ENCODE data around the gene ASB13. TPM values are rescaled to one million over a fixed set of nuclear protein-coding genes. Genes with fewer than 3 reads are reported as not detected.

ASB13 gene
- total RNA-seq, 3 donors from 2014 or later (not counting 1 experiment from before 2014, with no cell fraction given), result 0.99 to 2.4 (median 1.4) TPM

DNA sequence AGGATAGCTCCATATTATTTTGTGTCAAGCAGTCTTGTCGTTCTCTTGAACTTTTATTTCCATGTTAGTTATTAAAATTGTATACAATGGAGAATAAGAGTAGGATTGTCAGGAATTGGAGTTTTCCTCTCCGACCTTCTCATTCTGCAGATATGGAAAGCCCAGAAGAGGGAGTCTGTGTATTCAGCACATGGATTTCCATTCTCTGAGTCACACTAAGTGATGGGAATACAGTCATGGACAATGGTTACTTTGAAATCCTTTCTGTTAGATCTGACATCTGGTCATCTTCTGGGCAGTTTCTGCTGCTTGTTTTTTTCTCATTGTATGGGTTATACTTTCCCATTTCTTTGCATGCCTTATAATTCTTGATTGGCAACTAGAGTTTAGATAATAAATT, 13.2 kb upstream of the ASB13 start:
- Histone ChIP-seq H3K36me3 (ENCODE audit: control insufficient read depth, insufficient read depth, low read length) (no peaks in the 10 kb centered on the region), H3K4me3 (ENCODE audit: low read length) (no peak overlapping the region), H3K4me1 (ENCODE audit: control insufficient read depth, insufficient read depth, low read length) (peaks cover 4% of the 10 kb centered on the region), H3K27me3 (ENCODE audit: control insufficient read depth, insufficient read depth, low read length) (no peaks in the 10 kb centered on the region), H3K9me3 (ENCODE audit: control insufficient read depth, insufficient read depth, low read length) (no peaks in the 10 kb centered on the region), H3K27ac (ENCODE audit: low read length) (no peak overlapping the region)
- H3K4me1 Mint-ChIP-seq, result peaks cover 7% of the 10 kb centered on the region in 2 donors
- no peaks in the 10 kb centered on the region for H3K36me3 Mint-ChIP-seq
- intact Hi-C loops (cut with micrococcal nuclease), result no loop called here
- WGBS (ENCODE audit: insufficient coverage), result 83% methylated on average over 2 of the region's 2 CpGs
- H3K4me3 Mint-ChIP-seq, result no peak overlapping the region
- ATAC-seq, result no peak
- H3K9me3 Mint-ChIP-seq, result no peaks in the 10 kb centered on the region
- H3K27ac Mint-ChIP-seq, result no peak overlapping the region
- no peak for DNase-seq
- TF ChIP-seq, protein P1, sequence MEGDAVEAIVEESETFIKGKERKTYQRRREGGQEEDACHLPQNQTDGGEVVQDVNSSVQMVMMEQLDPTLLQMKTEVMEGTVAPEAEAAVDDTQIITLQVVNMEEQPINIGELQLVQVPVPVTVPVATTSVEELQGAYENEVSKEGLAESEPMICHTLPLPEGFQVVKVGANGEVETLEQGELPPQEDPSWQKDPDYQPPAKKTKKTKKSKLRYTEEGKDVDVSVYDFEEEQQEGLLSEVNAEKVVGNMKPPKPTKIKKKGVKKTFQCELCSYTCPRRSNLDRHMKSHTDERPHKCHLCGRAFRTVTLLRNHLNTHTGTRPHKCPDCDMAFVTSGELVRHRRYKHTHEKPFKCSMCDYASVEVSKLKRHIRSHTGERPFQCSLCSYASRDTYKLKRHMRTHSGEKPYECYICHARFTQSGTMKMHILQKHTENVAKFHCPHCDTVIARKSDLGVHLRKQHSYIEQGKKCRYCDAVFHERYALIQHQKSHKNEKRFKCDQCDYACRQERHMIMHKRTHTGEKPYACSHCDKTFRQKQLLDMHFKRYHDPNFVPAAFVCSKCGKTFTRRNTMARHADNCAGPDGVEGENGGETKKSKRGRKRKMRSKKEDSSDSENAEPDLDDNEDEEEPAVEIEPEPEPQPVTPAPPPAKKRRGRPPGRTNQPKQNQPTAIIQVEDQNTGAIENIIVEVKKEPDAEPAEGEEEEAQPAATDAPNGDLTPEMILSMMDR (IDR thresholded peaks at IDR 0.05), result no peak
- H3K27me3 Mint-ChIP-seq (ENCODE audit: low read depth in 2 of 2), result peaks cover 22 to 34% of the 10 kb centered on the region in 2 donors

DNA sequence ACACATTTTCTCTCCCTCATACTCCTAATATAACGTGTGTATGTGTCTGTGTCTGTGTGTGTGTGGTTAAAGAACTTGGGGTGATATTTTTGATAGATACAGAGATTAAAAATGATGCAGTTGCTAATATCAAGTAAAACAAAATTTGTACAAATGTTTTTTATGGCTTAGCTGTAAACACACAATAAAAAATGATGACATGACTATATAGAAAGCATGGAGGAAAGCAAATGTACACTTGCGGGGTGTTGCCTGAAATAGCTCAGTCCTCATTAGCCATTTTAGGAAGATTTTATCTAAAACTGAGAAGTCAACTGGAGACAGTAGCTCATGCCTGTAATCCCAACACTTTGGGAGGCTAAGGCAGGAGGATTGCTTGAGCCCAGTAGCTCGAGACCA, 12.6 kb upstream of the ASB13 start:
- no peaks in the 10 kb centered on the region for H3K4me1 ChIP-seq (ENCODE audit: control insufficient read depth, insufficient read depth, low read length)
- no peak overlapping the region for H3K4me3 Mint-ChIP-seq
- H3K4me3 ChIP-seq (ENCODE audit: low read length), result no peak overlapping the region
- H3K4me1 Mint-ChIP-seq, result peaks cover 1 to 2% of the 10 kb centered on the region in 2 donors
- peaks cover 22 to 39% of the 10 kb centered on the region in 2 donors for H3K27me3 Mint-ChIP-seq (ENCODE audit: low read depth in 2 of 2)
- intact Hi-C loops (cut with micrococcal nuclease), result no loop called here
- H3K9me3 Mint-ChIP-seq, result peaks cover 0 to under 1% of the 10 kb centered on the region in 2 donors
- ATAC-seq (no peak), DNase-seq (no peak)
- WGBS (ENCODE audit: insufficient coverage), result 100% methylated on average over 1 of the region's 3 CpGs
- H3K27ac ChIP-seq (ENCODE audit: low read length), result no peak overlapping the region
- H3K9me3 ChIP-seq (ENCODE audit: control insufficient read depth, insufficient read depth, low read length), result no peaks in the 10 kb centered on the region
- no peaks in the 10 kb centered on the region for H3K36me3 ChIP-seq (ENCODE audit: control insufficient read depth, insufficient read depth, low read length)
- TF ChIP-seq, protein P1 (IDR thresholded peaks at IDR 0.05), result no peak
- H3K36me3 Mint-ChIP-seq, result no peaks in the 10 kb centered on the region
- no peaks in the 10 kb centered on the region for H3K27me3 ChIP-seq (ENCODE audit: control insufficient read depth, insufficient read depth, low read length)
- no peak overlapping the region for H3K27ac Mint-ChIP-seq

DNA sequence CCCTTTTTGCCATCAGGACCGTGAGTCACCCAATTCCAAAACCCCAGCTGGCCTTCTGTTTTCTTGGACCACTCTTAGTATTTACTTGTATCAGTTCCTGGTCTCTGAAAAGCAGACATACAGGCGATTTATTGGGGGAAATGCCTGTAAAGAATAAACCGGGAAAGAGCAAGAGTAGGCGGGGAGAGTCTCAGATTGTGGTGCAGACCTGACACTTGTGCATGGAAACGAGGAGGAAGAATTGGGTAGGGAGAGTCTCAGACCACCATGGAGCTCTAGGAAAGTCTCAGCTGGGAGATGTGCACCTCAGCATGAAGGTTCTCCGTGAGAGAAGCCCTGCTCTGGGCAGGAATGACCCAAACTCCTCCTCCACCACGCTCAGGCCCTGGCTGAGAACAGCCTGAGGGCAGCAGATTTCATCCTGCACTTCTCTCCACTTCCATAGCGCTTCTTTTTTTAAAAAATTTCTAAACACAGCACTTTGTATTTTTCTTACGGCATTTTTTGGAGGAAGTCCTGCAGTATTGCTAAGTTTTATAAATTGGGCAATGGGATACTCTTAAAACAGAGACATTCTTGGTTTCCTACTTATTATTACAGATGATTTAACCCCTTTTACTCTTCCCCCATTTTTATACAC, 12.1 kb upstream of the ASB13 start:
- Histone ChIP-seq H3K4me1 (ENCODE audit: control insufficient read depth, insufficient read depth, low read length) (no peaks in the 10 kb centered on the region), H3K27me3 (ENCODE audit: control insufficient read depth, insufficient read depth, low read length) (no peaks in the 10 kb centered on the region), H3K9me3 (ENCODE audit: control insufficient read depth, insufficient read depth, low read length) (no peaks in the 10 kb centered on the region), H3K27ac (ENCODE audit: low read length) (no peak overlapping the region), H3K4me3 (ENCODE audit: low read length) (no peak overlapping the region), H3K36me3 (ENCODE audit: control insufficient read depth, insufficient read depth, low read length) (no peaks in the 10 kb centered on the region)
- Mint-ChIP-seq H3K4me3 (no peak overlapping the region), H3K36me3 (no peaks in the 10 kb centered on the region), H3K9me3 (peaks cover 0 to 2% of the 10 kb centered on the region in 2 donors), H3K4me1 (no peaks in the 10 kb centered on the region), H3K27me3 (ENCODE audit: low read depth in 2 of 2) (peaks cover 22 to 39% of the 10 kb centered on the region in 2 donors), H3K27ac (no peak overlapping the region)
- intact Hi-C loops (cut with micrococcal nuclease), result no loop called here
- no peak for ATAC-seq
- TF ChIP-seq, protein P1 (IDR thresholded peaks at IDR 0.05), result no peak
- WGBS (ENCODE audit: insufficient coverage), result 86% methylated on average over 8 of the region's 9 CpGs
- no peak for DNase-seq

All from natural killer cell (primary cell).